Dendritic cell treated with granulocyte-macrophage colony-stimulating factor and Interleukin-4, amounts not matched to agents 40 ng/mL and 50 ng/mL, for 4 days (primary cell): Measurements from ENCODE around the gene INPP5F.

Experiments used
- H3K27ac Mint-ChIP-seq: one replicate; pipeline ENCODE4 v1.8.0; 2022; ENCODE audit warnings: mild to moderate bottlenecking, mixed read lengths
- H3K27me3 Mint-ChIP-seq: one replicate; pipeline ENCODE4 v1.8.0; 2022; ENCODE audit warnings: mild to moderate bottlenecking, mixed read lengths
- H3K36me3 Mint-ChIP-seq: one replicate; pipeline ENCODE4 v1.8.0; 2022; ENCODE audit warnings: low read depth, mixed read lengths
- H3K4me1 Mint-ChIP-seq: one replicate; pipeline ENCODE4 v1.8.0; 2022; ENCODE audit warnings: low read depth, mixed read lengths
- H3K4me3 Mint-ChIP-seq: one replicate; pipeline ENCODE4 v1.8.0; 2022; ENCODE audit warnings: mild to moderate bottlenecking, moderate library complexity, mixed read lengths
- H3K9me3 Mint-ChIP-seq: one replicate; pipeline ENCODE4 v1.8.0; 2022; ENCODE audit warnings: mixed read lengths
- intact Hi-C: fragments of 100-400 bp; cut with micrococcal nuclease; formaldehyde crosslinking; loops from one replicate; pipeline ENCODE4 v1.15.0; 2022

INPP5F gene

GRCh38 chr10:119742947-119743648 is 17.2 kb downstream of the INPP5F start:
- H3K9me3 Mint-ChIP-seq, result no peaks in the 10 kb centered on the region
- intact Hi-C loops, result no loop called here
- no peaks in the 10 kb centered on the region for H3K27me3 Mint-ChIP-seq
- no peak overlapping the region for H3K27ac Mint-ChIP-seq
- no peaks in the 10 kb centered on the region for H3K36me3 Mint-ChIP-seq
- H3K4me3 Mint-ChIP-seq, result no peak overlapping the region
- H3K4me1 Mint-ChIP-seq, result peaks cover 7% of the 10 kb centered on the region

- Mint-ChIP-seq H3K9me3 (no peaks in the 10 kb centered on the region), H3K4me3 (no peak overlapping the region), H3K27ac (no peak overlapping the region), H3K36me3 (no peaks in the 10 kb centered on the region), H3K27me3 (no peaks in the 10 kb centered on the region), H3K4me1 (peaks cover 13% of the 10 kb centered on the region)
- intact Hi-C loops, result no loop called here
These were observed 22.1 kb downstream of the INPP5F start for GRCh38 chr10:119747940-119748339.

DNA sequence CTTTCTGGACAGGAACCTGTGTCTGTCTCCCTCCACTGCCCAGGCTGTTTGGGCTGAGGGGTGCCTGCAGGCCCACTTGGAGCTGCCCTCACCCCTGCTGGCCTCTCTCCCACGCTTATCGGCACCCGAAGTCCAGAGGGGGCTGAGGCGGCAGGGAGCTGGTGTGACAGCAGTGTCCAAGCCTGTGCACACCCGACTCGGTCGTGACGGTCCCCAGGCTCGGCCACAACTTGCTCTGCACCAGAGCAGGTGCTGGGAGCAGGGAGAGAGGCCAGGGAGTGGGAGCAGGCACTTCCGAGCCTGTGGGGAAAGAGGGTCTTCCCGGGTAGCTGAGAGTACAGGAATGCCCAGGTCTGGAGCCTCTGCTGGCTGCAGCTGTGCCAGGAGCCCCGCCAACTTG is 23.0 kb downstream of the INPP5F start:
- Mint-ChIP-seq H3K9me3 (no peaks in the 10 kb centered on the region), H3K27ac (no peak overlapping the region), H3K36me3 (no peaks in the 10 kb centered on the region), H3K4me3 (no peak overlapping the region), H3K27me3 (no peaks in the 10 kb centered on the region), H3K4me1 (peaks cover 8% of the 10 kb centered on the region)
- intact Hi-C loops, result no loop called here

DNA sequence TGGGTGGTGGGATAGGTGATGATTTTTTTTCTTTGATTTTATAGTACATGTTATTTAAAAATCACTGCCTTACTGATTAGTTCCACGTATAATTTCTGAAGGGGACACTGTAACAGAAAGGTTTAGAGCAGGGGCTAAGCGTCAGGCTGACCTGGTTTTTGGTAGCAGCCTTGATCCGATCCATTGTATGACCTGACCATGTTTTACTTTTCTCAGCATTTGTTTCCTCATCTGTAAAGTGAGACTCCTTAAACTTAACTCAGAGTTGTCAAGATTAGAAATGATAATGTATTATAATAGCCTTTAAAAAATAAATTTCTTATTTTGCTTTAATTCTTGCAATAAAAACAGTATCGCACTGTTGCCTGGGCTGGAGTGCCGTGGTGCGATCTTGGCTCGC is 23.6 kb downstream of the INPP5F start:
- no peak overlapping the region for H3K4me3 Mint-ChIP-seq
- no peak overlapping the region for H3K27ac Mint-ChIP-seq

GRCh38 chr10:119750391-119751230 is 24.8 kb downstream of the INPP5F start:
- Mint-ChIP-seq H3K9me3 (no peaks in the 10 kb centered on the region), H3K27ac (no peak overlapping the region), H3K36me3 (no peaks in the 10 kb centered on the region), H3K4me1 (peaks cover 8% of the 10 kb centered on the region), H3K4me3 (no peak overlapping the region), H3K27me3 (no peaks in the 10 kb centered on the region)
- intact Hi-C loops, result loop anchor here (1.0 to 10.0 kb wide), 5 partner anchors 54 to 586 kb away; no protein-coding TSS in a partner anchor

More for the DNA sequence above, 23.6 kb downstream of the INPP5F start:
- no peaks in the 10 kb centered on the region for H3K9me3 Mint-ChIP-seq
- peaks cover 8% of the 10 kb centered on the region for H3K4me1 Mint-ChIP-seq
- no peaks in the 10 kb centered on the region for H3K27me3 Mint-ChIP-seq
- H3K36me3 Mint-ChIP-seq, result no peaks in the 10 kb centered on the region
- intact Hi-C loops, result no loop called here

DNA sequence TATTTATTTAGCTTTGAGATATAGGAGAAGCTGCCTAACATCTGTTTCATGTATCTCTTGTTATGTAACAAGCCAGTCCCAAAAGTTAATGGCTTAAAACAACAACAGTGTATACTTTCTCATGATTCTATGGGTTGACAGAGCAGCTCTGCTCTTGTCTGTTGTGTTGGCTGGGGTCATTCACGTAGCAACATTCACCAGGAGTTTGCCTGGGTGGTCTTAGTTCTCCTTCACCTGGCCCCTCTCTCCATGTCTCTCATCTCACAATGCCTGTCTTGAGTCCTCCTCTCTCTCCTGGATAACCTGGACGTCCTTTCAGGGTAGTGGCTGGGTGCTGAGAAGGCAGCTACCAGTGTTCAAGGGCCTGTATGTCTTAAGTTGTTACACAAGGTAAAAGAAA is 27.5 kb downstream of the INPP5F start:
- Mint-ChIP-seq H3K36me3 (no peaks in the 10 kb centered on the region), H3K27ac (no peak overlapping the region), H3K9me3 (no peaks in the 10 kb centered on the region), H3K27me3 (no peaks in the 10 kb centered on the region), H3K4me3 (no peak overlapping the region), H3K4me1 (peaks cover 8% of the 10 kb centered on the region)
- intact Hi-C loops, result loop anchor here (5.0 to 10.0 kb wide), 2 partner anchors 51 to 164 kb away; no protein-coding TSS in a partner anchor

DNA sequence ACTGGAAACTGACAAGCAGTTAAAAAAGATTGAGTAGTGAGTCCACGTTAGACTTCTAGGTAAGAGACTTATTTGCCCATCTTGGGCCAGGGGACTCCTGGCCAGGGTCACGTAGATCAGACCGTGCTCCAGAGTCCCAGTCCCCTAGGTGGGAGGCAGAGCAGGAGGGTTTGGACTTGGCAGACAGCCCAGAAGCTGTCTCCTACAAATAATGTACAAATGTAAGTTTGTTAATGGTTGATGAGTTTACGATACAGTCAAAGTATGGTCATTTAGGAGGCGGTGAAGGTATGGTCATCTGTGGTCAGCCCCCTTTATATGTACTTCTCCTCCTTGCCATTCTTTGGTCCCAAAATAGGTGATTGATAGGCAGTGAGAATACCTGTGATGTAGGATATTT is 28.2 kb downstream of the INPP5F start:
- H3K4me1 Mint-ChIP-seq, result peaks cover 8% of the 10 kb centered on the region
- intact Hi-C loops, result loop anchor here (5.0 to 10.0 kb wide), 2 partner anchors 51 to 163 kb away; no protein-coding TSS in a partner anchor
- no peaks in the 10 kb centered on the region for H3K36me3 Mint-ChIP-seq
- no peaks in the 10 kb centered on the region for H3K27me3 Mint-ChIP-seq
- no peak overlapping the region for H3K4me3 Mint-ChIP-seq
- H3K27ac Mint-ChIP-seq, result no peak overlapping the region
- H3K9me3 Mint-ChIP-seq, result no peaks in the 10 kb centered on the region

DNA sequence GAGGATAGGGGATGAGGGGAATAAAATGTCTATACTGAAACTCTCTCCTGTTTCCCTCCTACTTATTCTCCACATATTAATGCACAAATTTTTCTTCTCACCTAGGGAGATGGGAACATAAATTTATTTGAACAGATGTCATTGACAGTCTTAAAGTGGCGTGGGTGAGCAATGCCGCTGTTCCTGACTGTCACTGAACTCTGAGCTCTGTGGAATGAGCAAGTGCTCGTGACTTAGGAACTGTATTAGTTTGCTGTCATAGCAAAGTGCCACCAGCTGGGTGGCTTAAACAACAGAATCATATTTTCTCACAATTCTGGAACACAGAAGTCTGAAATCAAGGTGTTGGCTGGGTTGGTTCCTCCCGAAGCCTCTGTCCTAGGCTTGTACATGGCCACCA is 29.1 kb downstream of the INPP5F start:
- Mint-ChIP-seq H3K36me3 (no peaks in the 10 kb centered on the region), H3K4me1 (peaks cover 8% of the 10 kb centered on the region), H3K27ac (no peak overlapping the region), H3K27me3 (no peaks in the 10 kb centered on the region), H3K4me3 (no peak overlapping the region), H3K9me3 (no peaks in the 10 kb centered on the region)
- intact Hi-C loops, result loop anchor here (5.0 to 10.0 kb wide), 2 partner anchors 50 to 162 kb away; no protein-coding TSS in a partner anchor

GRCh38 chr10:119755446-119755845 is 29.6 kb downstream of the INPP5F start:
- intact Hi-C loops, result loop anchor here (10.0 kb wide), 1 partner anchor 49 kb away; no protein-coding TSS in a partner anchor
- H3K4me1 Mint-ChIP-seq, result peaks cover 4% of the 10 kb centered on the region
- no peaks in the 10 kb centered on the region for H3K27me3 Mint-ChIP-seq
- H3K9me3 Mint-ChIP-seq, result no peaks in the 10 kb centered on the region
- no peaks in the 10 kb centered on the region for H3K36me3 Mint-ChIP-seq
- no peak overlapping the region for H3K27ac Mint-ChIP-seq
- H3K4me3 Mint-ChIP-seq, result no peak overlapping the region

DNA sequence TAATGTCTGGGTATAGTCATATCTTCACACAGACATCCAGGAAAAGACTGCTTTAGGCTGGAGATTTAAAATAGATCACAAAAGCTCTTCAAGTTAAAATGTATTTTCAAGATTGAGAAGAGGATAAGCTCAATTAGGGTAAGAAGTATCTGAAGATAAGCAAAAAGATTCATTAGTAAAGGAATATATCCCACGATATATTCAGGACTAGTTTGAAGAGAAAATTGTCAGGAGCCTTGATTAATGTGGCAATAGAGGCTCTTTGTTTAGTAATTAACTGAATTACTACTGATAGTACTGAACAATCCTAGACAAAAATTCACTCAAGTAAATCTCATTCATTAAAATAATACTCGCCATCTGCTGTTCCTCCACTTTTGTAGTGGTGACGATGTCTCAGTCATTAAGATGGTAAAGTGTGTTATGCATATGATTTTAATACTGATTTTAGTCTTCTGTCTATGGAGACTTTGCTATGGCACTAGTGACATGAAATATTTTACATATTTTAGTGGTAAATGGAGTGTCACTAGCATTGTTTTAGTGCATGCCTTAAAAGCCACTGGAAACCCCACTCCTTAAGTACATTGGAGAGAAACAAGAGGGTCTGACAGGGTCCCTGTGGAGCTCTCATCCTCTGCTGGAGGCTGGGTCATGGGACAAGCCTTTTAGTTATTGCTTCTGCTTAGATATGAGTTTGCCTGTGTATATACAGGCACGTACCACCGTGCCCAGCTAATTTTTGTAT is 32.8 kb downstream of the INPP5F start:
- Mint-ChIP-seq H3K27me3 (no peaks in the 10 kb centered on the region), H3K36me3 (no peaks in the 10 kb centered on the region), H3K27ac (no peak overlapping the region), H3K9me3 (no peaks in the 10 kb centered on the region), H3K4me3 (no peak overlapping the region), H3K4me1 (no peaks in the 10 kb centered on the region)
- intact Hi-C loops, result loop anchor here (10.0 kb wide), 1 partner anchor 46 kb away; no protein-coding TSS in a partner anchor

DNA sequence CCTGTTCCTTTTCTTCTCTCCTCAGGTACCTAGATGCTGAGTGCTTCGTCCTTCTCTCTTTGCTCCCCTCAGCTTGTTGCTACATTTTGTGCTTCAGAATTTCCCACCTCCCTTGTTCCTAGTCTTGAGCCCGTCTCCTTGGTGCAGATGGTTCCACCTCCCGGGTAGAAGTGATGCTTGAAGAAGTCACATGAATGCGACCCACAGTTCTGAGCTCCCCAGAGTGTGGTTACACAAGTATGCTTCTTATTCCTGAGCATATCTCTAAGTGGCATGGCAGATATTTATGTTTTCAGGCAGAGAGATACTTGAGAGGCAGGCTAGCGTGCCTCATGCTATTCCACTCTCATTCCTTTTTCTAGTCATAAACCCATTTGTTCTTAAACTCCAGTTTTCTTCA is 34.0 kb downstream of the INPP5F start:
- intact Hi-C loops, result loop anchor here (10.0 kb wide), 1 partner anchor 45 kb away; no protein-coding TSS in a partner anchor
- Mint-ChIP-seq H3K4me3 (no peak overlapping the region), H3K9me3 (no peaks in the 10 kb centered on the region)

DNA sequence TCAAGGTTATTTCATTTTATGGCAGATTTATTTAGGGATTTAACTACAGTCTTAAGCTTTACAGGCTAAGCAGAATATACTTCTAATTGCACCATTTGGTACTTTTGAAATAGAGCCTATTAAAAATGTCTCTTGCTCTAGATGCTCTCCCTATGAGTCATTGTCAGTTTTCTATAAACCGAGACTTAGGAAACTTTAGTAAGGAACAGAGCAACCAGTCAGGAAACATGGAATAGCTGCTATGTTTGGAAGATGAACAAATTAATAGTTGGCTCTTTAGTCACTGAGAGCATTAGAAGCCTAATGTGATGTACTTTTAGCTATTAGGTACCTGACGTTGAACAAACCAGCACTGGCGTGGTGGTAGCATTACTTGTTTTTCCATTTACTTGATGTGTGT is 35.3 kb downstream of the INPP5F start:
- Mint-ChIP-seq H3K9me3 (no peaks in the 10 kb centered on the region), H3K27me3 (no peaks in the 10 kb centered on the region), H3K4me1 (no peaks in the 10 kb centered on the region), H3K27ac (no peak overlapping the region), H3K4me3 (no peak overlapping the region), H3K36me3 (no peaks in the 10 kb centered on the region)
- intact Hi-C loops, result no loop called here

More for the DNA sequence above, 34.0 kb downstream of the INPP5F start:
- Mint-ChIP-seq H3K36me3 (no peaks in the 10 kb centered on the region), H3K4me1 (no peaks in the 10 kb centered on the region), H3K27ac (no peak overlapping the region), H3K27me3 (no peaks in the 10 kb centered on the region)

DNA sequence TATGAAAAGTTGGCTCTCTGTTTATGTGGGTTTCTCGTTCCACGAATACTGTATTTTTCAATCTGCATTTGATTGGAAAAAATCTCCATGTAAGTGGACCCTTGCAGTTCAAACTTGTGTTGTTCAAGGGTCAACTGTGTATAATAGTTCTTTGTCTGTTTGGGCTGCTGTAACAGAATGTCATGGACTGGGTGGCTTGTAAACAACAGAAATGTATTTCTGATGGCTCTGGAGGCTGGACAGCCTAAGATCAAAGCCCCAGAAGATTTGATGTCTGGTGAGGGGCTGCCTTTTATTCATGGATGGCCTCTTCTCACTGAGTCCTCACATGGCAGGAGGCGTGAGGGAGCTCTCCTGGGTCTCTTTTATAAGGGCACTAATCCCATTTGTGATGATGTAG is 36.2 kb downstream of the INPP5F start:
- no peak overlapping the region for H3K27ac Mint-ChIP-seq
- no peaks in the 10 kb centered on the region for H3K4me1 Mint-ChIP-seq
- no peaks in the 10 kb centered on the region for H3K36me3 Mint-ChIP-seq
- intact Hi-C loops, result no loop called here
- no peak overlapping the region for H3K4me3 Mint-ChIP-seq
- no peaks in the 10 kb centered on the region for H3K9me3 Mint-ChIP-seq
- no peaks in the 10 kb centered on the region for H3K27me3 Mint-ChIP-seq
